ENCODE data around the gene HOPX. TPM values are rescaled to one million over a fixed set of nuclear protein-coding genes. Genes with fewer than 3 reads are reported as not detected.

The HOPX gene
- total RNA-seq, 2 experiments from 2014 or later = not detected

- no peaks in the 10 kb centered on the region for H3K4me1 ChIP-seq (ENCODE audit: insufficient read depth, low read length, poor library complexity, severe bottlenecking)
- intact Hi-C loops (cut with micrococcal nuclease; ENCODE audit: unreplicated experiment) = no loop called here
- no peak overlapping the region for H3K4me2 ChIP-seq (ENCODE audit: low read length)
- no peak overlapping the region for H2AFZ ChIP-seq (ENCODE audit: low read length)
- H3K9me3 ChIP-seq (ENCODE audit: low read length) = no peaks in the 10 kb centered on the region
- TF ChIP-seq CTCF (conservative IDR thresholded peaks at IDR 0.05; ENCODE audit: low read length) = no peak
- TF ChIP-seq EZH2phosphoT487 (IDR thresholded peaks at IDR 0.05; ENCODE audit: borderline replicate concordance, low read depth, low read length) = no peak; the same call in 1 of the 2 replicates
- H3K79me2 ChIP-seq (ENCODE audit: insufficient read depth, low read depth, low read length) = no peaks in the 10 kb centered on the region
- no peak overlapping the region for H3K4me3 ChIP-seq (ENCODE audit: low read depth, low read length, poor library complexity, severe bottlenecking)
- DNase-seq (ENCODE audit: low spot score) = no peak
- no TSS peak for BruUV-seq (replicated peaks)
- no peaks in the 10 kb centered on the region for H4K20me1 ChIP-seq (ENCODE audit: insufficient read depth, low read length)
- CTCF ChIA-PET (ENCODE audit: unreplicated experiment) = no interaction called here
- H3K27ac ChIP-seq (ENCODE audit: low read depth, low read length, poor library complexity, severe bottlenecking) = no peak overlapping the region
- H3K9me2 ChIP-seq (ENCODE audit: insufficient read depth, low read length) = no peaks in the 10 kb centered on the region
- H3K36me3 ChIP-seq (ENCODE audit: insufficient read depth, low read length) = no peaks in the 10 kb centered on the region
- POLR2A ChIA-PET = interaction anchor here (0.7 kb wide), 1 partner anchor 129 kb away, joined by 3 read pairs; no protein-coding TSS in a partner anchor
Observed at GRCh38 chr4:56656346-56656643, 24.8 kb downstream of the HOPX start.

- no peak overlapping the region for H3K4me2 ChIP-seq (ENCODE audit: low read length)
- no peaks in the 10 kb centered on the region for H3K4me1 ChIP-seq (ENCODE audit: insufficient read depth, low read length, poor library complexity, severe bottlenecking)
- no peaks in the 10 kb centered on the region for H3K79me2 ChIP-seq (ENCODE audit: insufficient read depth, low read depth, low read length)
- BruUV-seq (replicated peaks) = no TSS peak
- ChIA-PET POLR2A (no interaction called here), CTCF (ENCODE audit: unreplicated experiment) (interaction anchor here (0.6 kb wide), 1 partner anchor 186 kb away, joined by 3 read pairs; no protein-coding TSS in a partner anchor)
- H3K4me3 ChIP-seq (ENCODE audit: low read depth, low read length, poor library complexity, severe bottlenecking) = no peak overlapping the region
- no peak for DNase-seq (ENCODE audit: low spot score)
- no peaks in the 10 kb centered on the region for H3K9me3 ChIP-seq (ENCODE audit: low read length)
- TF ChIP-seq CTCF (conservative IDR thresholded peaks at IDR 0.05; ENCODE audit: low read length) (no peak), EZH2phosphoT487 (IDR thresholded peaks at IDR 0.05; ENCODE audit: borderline replicate concordance, low read depth, low read length) (no peak)
- no peaks in the 10 kb centered on the region for H3K36me3 ChIP-seq (ENCODE audit: insufficient read depth, low read length)
- H3K9me2 ChIP-seq (ENCODE audit: insufficient read depth, low read length) = no peaks in the 10 kb centered on the region
- H4K20me1 ChIP-seq (ENCODE audit: insufficient read depth, low read length) = no peaks in the 10 kb centered on the region
- H2AFZ ChIP-seq (ENCODE audit: low read length) = no peak overlapping the region
- intact Hi-C loops (cut with micrococcal nuclease; ENCODE audit: unreplicated experiment) = no loop called here
- H3K27ac ChIP-seq (ENCODE audit: low read depth, low read length, poor library complexity, severe bottlenecking) = no peak overlapping the region
Observed at GRCh38 chr4:56655627-56656345, 25.3 kb downstream of the HOPX start.

- BruUV-seq (replicated peaks) = no TSS peak
- Histone ChIP-seq H3K4me2 (ENCODE audit: low read length) (no peak overlapping the region), H3K9me3 (ENCODE audit: low read length) (no peaks in the 10 kb centered on the region), H3K27ac (ENCODE audit: low read depth, low read length, poor library complexity, severe bottlenecking) (no peak overlapping the region), H3K79me2 (ENCODE audit: insufficient read depth, low read depth, low read length) (no peaks in the 10 kb centered on the region), H2AFZ (ENCODE audit: low read length) (no peak overlapping the region), H3K4me1 (ENCODE audit: insufficient read depth, low read length, poor library complexity, severe bottlenecking) (peaks cover 3% of the 10 kb centered on the region), H4K20me1 (ENCODE audit: insufficient read depth, low read length) (no peaks in the 10 kb centered on the region), H3K36me3 (ENCODE audit: insufficient read depth, low read length) (no peaks in the 10 kb centered on the region), H3K4me3 (ENCODE audit: low read depth, low read length, poor library complexity, severe bottlenecking) (no peak overlapping the region), H3K9me2 (ENCODE audit: insufficient read depth, low read length) (no peaks in the 10 kb centered on the region)
- CTCF ChIA-PET (ENCODE audit: unreplicated experiment) = interaction anchor here (0.6 kb wide), 1 partner anchor 187 kb away, joined by 3 read pairs; no protein-coding TSS in a partner anchor
- DNase-seq (ENCODE audit: low spot score) = no peak
- TF ChIP-seq CTCF (conservative IDR thresholded peaks at IDR 0.05; ENCODE audit: low read length) (no peak), EZH2phosphoT487 (IDR thresholded peaks at IDR 0.05; ENCODE audit: borderline replicate concordance, low read depth, low read length) (no peak)
- intact Hi-C loops (cut with micrococcal nuclease; ENCODE audit: unreplicated experiment) = no loop called here
- POLR2A ChIA-PET = no interaction called here
Observed at GRCh38 chr4:56655209-56655626, 25.9 kb downstream of the HOPX start.

Measured in OCI-LY7 (cell line).